D721Med (cell line): ENCODE measurements around the gene OR6C75.
"Not testable (repeated sequence)": the region's sequence is repeated elsewhere in the genome, so short reads cannot be mapped to it uniquely, and the experiment has no call there.

Source experiments
- DNase-seq: peaks from one replicate; pipeline ENCODE4 v3.0.0; 2011; ENCODE audit warnings: low spot score; ENCODE audit not compliant: insufficient read length
- FAIRE-seq: peaks from 2 replicates; lab custom pipeline; 2011; peaks lifted over from hg19 to GRCh38; lab: Jason Lieb, UNC
- CTCF ChIP-seq: IDR thresholded peaks from 2 replicates; pipeline ENCODE4 v1.5.1; 2012; ENCODE audit warnings: mild to moderate bottlenecking, control low read depth; ENCODE audit not compliant: insufficient read depth; ENCODE audit errors: missing control alignments

The OR6C75 gene

GRCh38 chr12:55372521-55372920 lies 9.7 kb downstream of the OR6C75 start:
- FAIRE-seq (no peak), DNase-seq (no peak)
- no peak for TF ChIP-seq CTCF

- FAIRE-seq (no peak), DNase-seq (no peak)
- no peak for TF ChIP-seq CTCF
Observed at GRCh38 chr12:55385891-55386290, 23.1 kb downstream of the OR6C75 start.

GRCh38 chr12:55392032-55392795 lies 29.4 kb downstream of the OR6C75 start:
- TF ChIP-seq CTCF, result no peak
- DNase-seq (no peak), FAIRE-seq (no peak)

GRCh38 chr12:55396326-55396725 lies 33.6 kb downstream of the OR6C75 start:
- no peak for TF ChIP-seq CTCF
- FAIRE-seq (no peak), DNase-seq (no peak)

GRCh38 chr12:55400229-55400628 lies 37.5 kb downstream of the OR6C75 start, which contains the start of gene OR6C65:
Gene OR6C65 (plus strand): TSS chr12:55400529. CDS start chr12:55400529, 0 bp downstream.
- TF ChIP-seq CTCF, result no peak
- DNase-seq, result no peak
- FAIRE-seq, result no peak

- DNase-seq (no peak), FAIRE-seq (no peak)
- no peak for TF ChIP-seq CTCF
Observed at GRCh38 chr12:55407866-55408265, 45.1 kb downstream of the OR6C75 start.

- not testable (repeated sequence) for FAIRE-seq, DNase-seq
Observed at GRCh38 chr12:55409133-55409532, 46.4 kb downstream of the OR6C75 start.

- not testable (repeated sequence) for FAIRE-seq, DNase-seq
Observed at GRCh38 chr12:55412138-55412537, 49.4 kb downstream of the OR6C75 start.

GRCh38 chr12:55413498-55414388 lies 51.0 kb downstream of the OR6C75 start:
- DNase-seq, FAIRE-seq: not testable (repeated sequence)

GRCh38 chr12:55414396-55414823 lies 51.6 kb downstream of the OR6C75 start:
- DNase-seq, FAIRE-seq: not testable (repeated sequence)

GRCh38 chr12:55414889-55415288 lies 52.1 kb downstream of the OR6C75 start:
- DNase-seq, FAIRE-seq: not testable (repeated sequence)
